GM20000 (cell line): ENCODE data around the gene C1orf185.
"Not testable (repeated sequence)": the region's sequence is repeated elsewhere in the genome, so short reads cannot be mapped to it uniquely, and the experiment has no call there.

Experiments
- DNase-seq: peaks from one replicate; pipeline ENCODE4 v3.0.0; 2012; ENCODE audit warnings: low spot score
- TF ChIP-seq, protein P1 (sequence below): IDR thresholded peaks from 2 replicates; pipeline ENCODE4 v1.5.1; 2012; ENCODE audit warnings: mild to moderate bottlenecking, control low read depth; ENCODE audit errors: extremely low read depth, missing control alignments

The C1orf185 gene

DNA sequence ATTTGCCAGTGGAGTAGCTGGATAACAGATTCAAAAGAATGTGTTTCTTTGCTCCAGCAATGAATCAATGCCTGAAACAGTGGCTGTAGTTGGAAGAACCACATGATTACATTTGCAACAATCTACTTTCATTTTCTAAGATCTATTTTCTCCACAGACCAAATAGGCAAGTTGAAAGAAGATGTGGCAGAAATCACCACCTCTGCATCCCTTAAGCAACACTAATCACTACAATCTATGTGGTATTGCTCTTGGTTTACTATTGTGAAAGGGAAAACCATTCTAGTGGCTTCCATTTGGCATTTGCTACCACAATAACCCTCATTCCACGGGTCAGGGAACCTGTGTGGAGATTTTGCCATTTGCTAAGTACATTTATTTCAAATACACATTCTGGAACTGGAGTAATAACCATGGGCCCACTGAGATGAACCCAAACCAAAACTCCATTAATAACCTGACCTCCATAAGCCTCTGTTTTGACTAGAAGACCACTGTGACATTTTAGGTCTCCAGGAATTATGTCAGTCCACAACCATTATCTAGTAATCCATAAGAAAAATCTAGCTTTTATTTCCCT is 66.3 kb downstream of the C1orf185 start:
- TF ChIP-seq, protein P1, sequence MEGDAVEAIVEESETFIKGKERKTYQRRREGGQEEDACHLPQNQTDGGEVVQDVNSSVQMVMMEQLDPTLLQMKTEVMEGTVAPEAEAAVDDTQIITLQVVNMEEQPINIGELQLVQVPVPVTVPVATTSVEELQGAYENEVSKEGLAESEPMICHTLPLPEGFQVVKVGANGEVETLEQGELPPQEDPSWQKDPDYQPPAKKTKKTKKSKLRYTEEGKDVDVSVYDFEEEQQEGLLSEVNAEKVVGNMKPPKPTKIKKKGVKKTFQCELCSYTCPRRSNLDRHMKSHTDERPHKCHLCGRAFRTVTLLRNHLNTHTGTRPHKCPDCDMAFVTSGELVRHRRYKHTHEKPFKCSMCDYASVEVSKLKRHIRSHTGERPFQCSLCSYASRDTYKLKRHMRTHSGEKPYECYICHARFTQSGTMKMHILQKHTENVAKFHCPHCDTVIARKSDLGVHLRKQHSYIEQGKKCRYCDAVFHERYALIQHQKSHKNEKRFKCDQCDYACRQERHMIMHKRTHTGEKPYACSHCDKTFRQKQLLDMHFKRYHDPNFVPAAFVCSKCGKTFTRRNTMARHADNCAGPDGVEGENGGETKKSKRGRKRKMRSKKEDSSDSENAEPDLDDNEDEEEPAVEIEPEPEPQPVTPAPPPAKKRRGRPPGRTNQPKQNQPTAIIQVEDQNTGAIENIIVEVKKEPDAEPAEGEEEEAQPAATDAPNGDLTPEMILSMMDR = no peak
- DNase-seq = no peak

DNA sequence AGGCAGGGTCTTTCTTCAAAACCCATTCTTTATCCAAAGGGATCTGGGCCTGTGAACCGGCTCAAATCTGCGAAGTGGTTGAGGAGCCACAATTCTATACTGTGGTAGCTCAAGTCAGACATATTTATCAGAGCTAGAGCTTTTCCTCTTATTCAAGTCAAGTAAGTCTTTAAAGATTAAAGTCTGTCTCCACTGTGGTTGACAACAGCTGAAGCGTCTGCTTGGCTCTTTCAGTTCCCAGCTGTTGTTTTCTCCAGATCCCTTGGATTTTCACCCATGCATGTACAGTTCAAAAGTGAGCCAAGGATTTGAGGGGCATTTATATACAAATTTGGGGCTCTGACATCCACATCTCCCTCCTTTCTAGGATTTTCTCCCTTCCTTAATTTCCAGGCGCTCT is 66.9 kb downstream of the C1orf185 start:
- no peak for DNase-seq
- TF ChIP-seq, protein P1 = no peak

DNA sequence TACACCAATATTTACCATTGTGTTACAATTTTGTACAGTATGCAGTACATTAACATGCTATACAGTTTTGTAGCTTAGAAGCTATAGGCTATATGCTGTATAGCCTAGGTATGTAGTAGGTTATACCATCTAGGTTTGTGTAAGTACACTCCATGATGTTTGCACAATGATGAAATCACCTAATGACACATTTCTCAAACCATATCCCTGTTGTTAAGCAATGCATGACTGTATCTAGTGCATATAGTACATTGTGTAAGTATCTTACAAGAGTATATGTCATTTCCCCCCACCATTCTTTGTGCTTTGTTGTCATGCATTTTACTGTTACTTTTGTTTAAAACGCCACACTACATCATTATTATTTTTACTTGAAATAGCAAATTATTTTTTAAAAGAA is 68.3 kb downstream of the C1orf185 start:
- DNase-seq = no peak
- TF ChIP-seq, protein P1 = no peak

DNA sequence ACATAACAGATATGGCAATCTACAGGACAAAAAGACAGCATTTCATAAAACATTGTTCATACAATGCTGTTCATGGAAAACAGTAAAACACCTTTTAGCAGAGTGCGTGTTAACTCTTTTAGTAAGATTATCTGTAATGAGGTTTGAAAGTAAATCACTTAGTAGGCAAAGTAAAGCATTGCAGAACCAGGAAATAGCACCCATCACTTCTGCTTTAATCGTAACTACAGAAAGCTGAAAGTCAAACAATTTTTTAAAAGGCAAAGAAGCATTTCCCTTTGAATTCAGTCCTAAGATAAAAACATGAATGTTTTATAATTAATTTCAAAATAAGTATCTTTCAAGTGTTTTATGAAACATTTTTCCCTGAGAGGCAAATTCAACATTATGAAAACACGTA is 70.8 kb downstream of the C1orf185 start:
- TF ChIP-seq, protein P1 = no peak
- no peak for DNase-seq

DNA sequence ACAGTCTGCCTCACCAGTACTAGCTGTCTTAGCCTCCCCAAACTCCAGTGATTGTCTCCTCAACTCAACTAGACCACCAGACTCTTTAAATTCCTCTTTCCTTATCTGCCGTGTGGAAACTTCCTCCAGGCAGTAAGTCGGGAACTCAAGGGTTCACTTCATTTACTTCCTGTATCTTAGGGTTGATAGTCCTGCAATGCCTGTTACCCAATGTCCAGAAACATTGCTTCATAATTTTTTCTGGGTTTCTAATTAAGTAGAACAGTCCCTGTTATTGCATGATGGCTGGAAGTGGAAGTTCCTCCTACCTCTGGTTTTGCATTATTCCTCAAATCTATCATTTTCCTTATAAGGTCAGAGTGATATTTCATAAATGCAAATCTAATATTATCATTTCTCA is 73.2 kb downstream of the C1orf185 start:
- TF ChIP-seq, protein P1 = no peak
- DNase-seq = no peak

DNA sequence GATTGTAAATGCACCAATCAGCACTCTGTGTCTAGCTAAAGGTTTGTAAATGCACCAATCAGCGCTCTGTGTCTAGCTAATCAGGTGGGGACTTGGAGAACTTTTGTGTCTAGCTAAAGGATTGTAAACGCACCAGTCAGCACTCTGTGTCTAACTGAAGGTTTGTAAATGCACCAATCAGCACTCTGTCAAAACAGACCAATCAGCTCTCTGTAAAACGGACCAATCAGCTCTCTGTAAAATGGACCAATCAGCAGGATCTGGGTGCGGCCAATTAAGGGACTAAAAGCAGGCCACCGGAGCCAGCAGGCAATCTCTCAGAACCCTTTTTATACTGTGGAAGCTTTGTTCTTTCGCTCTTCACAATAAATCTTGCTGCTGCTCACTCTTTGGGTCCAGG is 76.0 kb downstream of the C1orf185 start:
- not testable (repeated sequence) for DNase-seq

DNA sequence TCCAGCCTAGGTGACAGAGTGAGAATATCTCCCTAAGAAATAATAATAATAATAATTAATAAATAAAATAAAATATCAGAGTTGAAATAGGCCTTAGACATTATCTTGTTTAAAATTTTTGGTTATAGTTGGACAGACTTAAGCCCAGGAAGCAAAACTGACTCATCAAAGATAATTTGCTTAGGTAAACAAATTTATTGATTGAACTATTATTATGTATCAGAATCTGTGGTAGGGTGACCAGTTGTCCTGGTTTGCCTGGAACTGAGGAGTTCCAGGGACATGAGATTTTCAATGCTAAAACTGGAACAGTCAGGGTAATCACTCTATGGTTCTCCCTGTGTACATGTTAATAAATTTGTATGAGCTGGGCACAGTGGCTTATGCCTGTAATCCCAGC is 86.2 kb downstream of the C1orf185 start:
- TF ChIP-seq, protein P1 = no peak
- no peak for DNase-seq

DNA sequence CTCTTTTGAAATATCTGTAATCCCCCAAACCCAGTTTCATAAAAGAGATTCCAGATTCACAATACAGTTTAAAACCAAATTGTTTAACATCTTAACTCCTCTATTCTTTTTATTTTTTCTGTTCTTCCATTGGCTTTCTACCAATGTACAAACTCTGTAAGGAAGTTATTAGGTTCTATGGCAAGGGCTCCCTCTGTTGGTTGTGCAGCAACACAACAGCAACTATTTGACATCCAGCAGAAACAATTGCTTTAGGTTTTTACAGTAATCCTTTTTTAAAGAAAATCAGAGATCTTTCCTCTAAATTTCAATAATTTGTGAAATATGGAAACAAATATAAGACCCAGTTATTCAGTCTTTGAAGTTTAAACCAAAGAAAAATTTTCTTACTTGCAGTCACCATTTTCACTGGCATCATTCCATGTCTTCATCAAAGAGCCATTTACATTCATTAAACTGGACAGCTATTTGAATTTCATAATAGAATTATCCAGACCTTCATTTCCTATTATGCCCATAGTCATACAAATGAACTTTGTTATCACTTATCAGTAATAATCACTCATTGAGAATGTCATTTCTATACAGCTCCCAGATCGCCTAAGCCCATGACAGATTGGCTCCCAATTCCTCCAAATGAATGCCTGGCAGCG is 87.5 kb downstream of the C1orf185 start:
- peak; percentile 72 for DNase-seq
- TF ChIP-seq, protein P1 = peak; percentile 80
